DND-41 (cell line): ENCODE results near the gene ERF.

Experiments
- ATAC-seq: fragments of 200-7000 bp; cut with Tn5 transposase; 3 replicates; pipeline ENCODE4 v1.9.1; 2021; ENCODE audit warnings: low read depth; ENCODE audit not compliant: insufficient read depth
- DNase-seq: peaks from one replicate; pipeline ENCODE4 v3.0.0-alpha.2; 2020
- H2AFZ ChIP-seq: 2 replicates; pipeline ENCODE4 v1.6.0; 2012; ENCODE audit warnings: low read depth, low read length
- H3K27ac ChIP-seq: 2 replicates; pipeline ENCODE4 v1.5.1; 2012; ENCODE audit warnings: low read length, inconsistent platforms
- H3K27me3 ChIP-seq: fragments of 200-600 bp; sonication (generic); 2 replicates; pipeline ENCODE4 v1.6.0; 2012; ENCODE audit warnings: low read length, mild to moderate bottlenecking, inconsistent platforms; ENCODE audit not compliant: insufficient read depth, poor library complexity
- H3K36me3 ChIP-seq: 2 replicates; pipeline ENCODE4 v1.5.1; 2012; ENCODE audit warnings: low read length, inconsistent platforms; ENCODE audit not compliant: insufficient read depth
- H3K4me1 ChIP-seq: 2 replicates; pipeline ENCODE4 v1.5.1; 2012; ENCODE audit warnings: mild to moderate bottlenecking, low read length; ENCODE audit not compliant: insufficient read depth
- H3K4me2 ChIP-seq: 2 replicates; pipeline ENCODE4 v1.6.0; 2012; ENCODE audit warnings: mild to moderate bottlenecking, moderate library complexity, low read length, inconsistent platforms; ENCODE audit not compliant: insufficient read depth
- H3K4me3 ChIP-seq, 2 experiments: fragments of 200-600 bp in 1 of 2; shearing (Covaris generic) in 1 of 2; 2 replicates each; pipeline ENCODE4 v1.5.1; 2012 to 2016; ENCODE audit warnings: inconsistent platforms in 2 of 2, low read length in 2 of 2, mild to moderate bottlenecking in 2 of 2, low read depth in 1 of 2, moderate library complexity in 1 of 2
- H3K79me2 ChIP-seq: 2 replicates; pipeline ENCODE4 v1.6.0; 2012; ENCODE audit warnings: low read length, inconsistent platforms; ENCODE audit not compliant: insufficient read depth
- H3K9ac ChIP-seq: 2 replicates; pipeline ENCODE4 v1.6.0; 2012; ENCODE audit warnings: low read depth, mild to moderate bottlenecking, inconsistent platforms, low read length, moderate library complexity
- H3K9me3 ChIP-seq: 2 replicates; pipeline ENCODE4 v1.5.1; 2012; ENCODE audit warnings: low read length, moderate library complexity, mild to moderate bottlenecking, inconsistent platforms; ENCODE audit not compliant: insufficient read depth, severe bottlenecking
- H4K20me1 ChIP-seq: 2 replicates; pipeline ENCODE4 v1.6.0; 2012; ENCODE audit warnings: low read length; ENCODE audit not compliant: insufficient read depth
- CTCF ChIP-seq: IDR thresholded peaks from 2 replicates; pipeline ENCODE4 v1.5.1; 2012; ENCODE audit warnings: borderline replicate concordance, low read length, moderate library complexity, mild to moderate bottlenecking; ENCODE audit not compliant: poor library complexity, severe bottlenecking; ENCODE audit errors: extremely low read depth
- EZH2 ChIP-seq: IDR thresholded peaks from 3 replicates; pipeline ENCODE4 v1.6.1; 2012; ENCODE audit warnings: borderline replicate concordance, low read depth, mild to moderate bottlenecking, moderate library complexity, low read length, inconsistent platforms; ENCODE audit not compliant: severe bottlenecking

The ERF gene

GRCh38 chr19:42272535-42272897 lies 17.6 kb upstream of the ERF start:
- Histone ChIP-seq H3K36me3 (peaks cover 42% of the 10 kb centered on the region), H3K27ac (no peak overlapping the region), H3K27me3 (no peaks in the 10 kb centered on the region), H3K9me3 (no peaks in the 10 kb centered on the region), H2AFZ (no peak overlapping the region), H3K9ac (no peak overlapping the region), H4K20me1 (no peaks in the 10 kb centered on the region), H3K4me3 (no peak overlapping the region), H3K79me2 (peaks cover 28% of the 10 kb centered on the region), H3K4me1 (peaks cover 19% of the 10 kb centered on the region), H3K4me2 (no peak overlapping the region)
- no peak for TF ChIP-seq CTCF
- TF ChIP-seq EZH2 = no peak
- DNase-seq = no peak
- no peak for ATAC-seq

GRCh38 chr19:42271861-42272534 lies 17.1 kb upstream of the ERF start:
- no peaks in the 10 kb centered on the region for H3K9me3 ChIP-seq
- no peak overlapping the region for H3K4me3 ChIP-seq
- no peak overlapping the region for H3K4me2 ChIP-seq
- H3K9ac ChIP-seq = peak overlapping the region; percentile 20; the same call in 1 of the 2 replicates
- TF ChIP-seq CTCF = no peak
- TF ChIP-seq EZH2 = no peak
- H3K36me3 ChIP-seq = peaks cover 42% of the 10 kb centered on the region
- H3K4me1 ChIP-seq = peaks cover 24% of the 10 kb centered on the region
- no peak for ATAC-seq
- DNase-seq = no peak
- no peaks in the 10 kb centered on the region for H3K27me3 ChIP-seq
- no peaks in the 10 kb centered on the region for H4K20me1 ChIP-seq
- peaks cover 28% of the 10 kb centered on the region for H3K79me2 ChIP-seq
- no peak overlapping the region for H3K27ac ChIP-seq
- H2AFZ ChIP-seq = no peak overlapping the region

GRCh38 chr19:42271045-42271419 lies 16.1 kb upstream of the ERF start:
- Histone ChIP-seq H3K4me1 (peaks cover 24% of the 10 kb centered on the region), H3K27me3 (no peaks in the 10 kb centered on the region), H3K36me3 (peaks cover 42% of the 10 kb centered on the region), H4K20me1 (no peaks in the 10 kb centered on the region), H3K4me2 (no peak overlapping the region), H2AFZ (no peak overlapping the region), H3K79me2 (peaks cover 28% of the 10 kb centered on the region), H3K9me3 (no peaks in the 10 kb centered on the region), H3K27ac (peak overlapping the region; percentile 32; the same call in 1 of the 2 replicates), H3K4me3 (no peak overlapping the region), H3K9ac (peak overlapping the region; percentile 20)
- DNase-seq = no peak
- no peak for ATAC-seq
- TF ChIP-seq EZH2 (no peak), CTCF (no peak)
